Measurements from ENCODE around the gene NMNAT1.

DNA sequence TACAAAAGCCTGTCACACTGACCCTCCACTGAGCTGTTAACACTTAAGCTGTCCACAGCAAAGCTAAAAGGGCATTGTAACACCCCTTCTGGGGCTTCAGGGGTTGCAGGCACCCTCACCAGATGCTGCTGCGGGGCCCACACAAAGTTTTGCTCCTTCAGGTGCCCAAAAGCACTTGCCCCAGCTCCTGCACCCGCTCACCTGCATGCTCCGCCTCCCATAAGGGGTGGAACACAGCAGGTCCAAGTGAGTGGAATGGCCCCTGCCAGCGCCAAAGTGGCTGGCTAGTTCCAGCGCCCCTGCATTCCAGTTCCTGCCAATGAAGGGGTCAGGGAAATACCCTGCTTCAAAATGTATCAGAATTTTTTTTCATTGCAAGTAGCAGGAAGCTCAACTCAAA is 46.5 kb downstream of the NMNAT1 start:
- TF ChIP-seq, protein P1, sequence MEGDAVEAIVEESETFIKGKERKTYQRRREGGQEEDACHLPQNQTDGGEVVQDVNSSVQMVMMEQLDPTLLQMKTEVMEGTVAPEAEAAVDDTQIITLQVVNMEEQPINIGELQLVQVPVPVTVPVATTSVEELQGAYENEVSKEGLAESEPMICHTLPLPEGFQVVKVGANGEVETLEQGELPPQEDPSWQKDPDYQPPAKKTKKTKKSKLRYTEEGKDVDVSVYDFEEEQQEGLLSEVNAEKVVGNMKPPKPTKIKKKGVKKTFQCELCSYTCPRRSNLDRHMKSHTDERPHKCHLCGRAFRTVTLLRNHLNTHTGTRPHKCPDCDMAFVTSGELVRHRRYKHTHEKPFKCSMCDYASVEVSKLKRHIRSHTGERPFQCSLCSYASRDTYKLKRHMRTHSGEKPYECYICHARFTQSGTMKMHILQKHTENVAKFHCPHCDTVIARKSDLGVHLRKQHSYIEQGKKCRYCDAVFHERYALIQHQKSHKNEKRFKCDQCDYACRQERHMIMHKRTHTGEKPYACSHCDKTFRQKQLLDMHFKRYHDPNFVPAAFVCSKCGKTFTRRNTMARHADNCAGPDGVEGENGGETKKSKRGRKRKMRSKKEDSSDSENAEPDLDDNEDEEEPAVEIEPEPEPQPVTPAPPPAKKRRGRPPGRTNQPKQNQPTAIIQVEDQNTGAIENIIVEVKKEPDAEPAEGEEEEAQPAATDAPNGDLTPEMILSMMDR (IDR thresholded peaks at IDR 0.05) = no peak
- no peak for TF ChIP-seq ZFX (IDR thresholded peaks at IDR 0.05; ENCODE audit: borderline replicate concordance)
